GM12864 (cell line): ENCODE results near the gene SUGCT.

ENCODE experiments used
- DNase-seq: peaks from one replicate; pipeline ENCODE4 v3.0.0-alpha.2; 2011; ENCODE audit warnings: low read depth
- H3K4me3 ChIP-seq: 2 replicates; pipeline ENCODE4 v1.5.1; 2011; ENCODE audit warnings: mild to moderate bottlenecking, low read depth, low read length, control low read depth
- CTCF ChIP-seq: IDR thresholded peaks from 2 replicates; pipeline ENCODE4 v1.5.1; 2011; ENCODE audit warnings: low read depth, mild to moderate bottlenecking, moderate library complexity, low read length, control low read depth, inconsistent platforms; ENCODE audit errors: missing control alignments

Gene SUGCT

GRCh38 chr7:40656349-40656748 is 521.5 kb downstream of the SUGCT start:
- no peak overlapping the region for H3K4me3 ChIP-seq
- no peak for TF ChIP-seq CTCF
- no peak for DNase-seq

GRCh38 chr7:40658729-40659128 is 523.9 kb downstream of the SUGCT start:
- H3K4me3 ChIP-seq, result no peak overlapping the region
- no peak for TF ChIP-seq CTCF
- no peak for DNase-seq

- TF ChIP-seq CTCF, result no peak
- no peak for DNase-seq
- H3K4me3 ChIP-seq, result no peak overlapping the region
Measured at GRCh38 chr7:40659231-40659630, 524.4 kb downstream of the SUGCT start.

GRCh38 chr7:40673285-40673684 is 538.5 kb downstream of the SUGCT start:
- no peak for DNase-seq

GRCh38 chr7:40674316-40674715 is 539.5 kb downstream of the SUGCT start:
- TF ChIP-seq CTCF, result no peak
- no peak for DNase-seq
- H3K4me3 ChIP-seq, result no peak overlapping the region

More at GRCh38 chr7:40673285-40673684, 538.5 kb downstream of the SUGCT start:
- H3K4me3 ChIP-seq, result no peak overlapping the region
- no peak for TF ChIP-seq CTCF

GRCh38 chr7:40675741-40676140 is 540.9 kb downstream of the SUGCT start:
- DNase-seq, result no peak
- no peak for TF ChIP-seq CTCF
- H3K4me3 ChIP-seq, result no peak overlapping the region

GRCh38 chr7:40676221-40676620 is 541.4 kb downstream of the SUGCT start:
- DNase-seq, result no peak
- no peak overlapping the region for H3K4me3 ChIP-seq
- no peak for TF ChIP-seq CTCF
